ENCODE data around the gene MYRIP.
"Not testable (repeated sequence)": the region's sequence is repeated elsewhere in the genome, so short reads cannot be mapped to it uniquely, and the experiment has no call there.

The MYRIP gene

GRCh38 chr3:40021338-40021737 is 211.9 kb downstream of the MYRIP start:
- in situ Hi-C loops (cut with MboI; ENCODE audit: low sequenced_read_pairs): no loop called here

- in situ Hi-C loops (cut with MboI; ENCODE audit: low sequenced_read_pairs): no loop called here
Measured at GRCh38 chr3:40022297-40022827, 213.0 kb downstream of the MYRIP start.

- in situ Hi-C loops (cut with MboI; ENCODE audit: low sequenced_read_pairs): no loop called here
Measured at GRCh38 chr3:40024526-40024925, 215.1 kb downstream of the MYRIP start.

- in situ Hi-C loops (cut with MboI; ENCODE audit: low sequenced_read_pairs): not testable (repeated sequence)
Measured at GRCh38 chr3:40025892-40026291, 216.5 kb downstream of the MYRIP start.

- in situ Hi-C loops (cut with MboI; ENCODE audit: low sequenced_read_pairs): no loop called here
Measured at GRCh38 chr3:40035177-40035576, 225.8 kb downstream of the MYRIP start.

GRCh38 chr3:40037582-40037981 is 228.2 kb downstream of the MYRIP start:
- in situ Hi-C loops (cut with MboI; ENCODE audit: low sequenced_read_pairs): no loop called here

- in situ Hi-C loops (cut with MboI; ENCODE audit: low sequenced_read_pairs): no loop called here
Measured at GRCh38 chr3:40042752-40043443, 233.5 kb downstream of the MYRIP start.

DNA sequence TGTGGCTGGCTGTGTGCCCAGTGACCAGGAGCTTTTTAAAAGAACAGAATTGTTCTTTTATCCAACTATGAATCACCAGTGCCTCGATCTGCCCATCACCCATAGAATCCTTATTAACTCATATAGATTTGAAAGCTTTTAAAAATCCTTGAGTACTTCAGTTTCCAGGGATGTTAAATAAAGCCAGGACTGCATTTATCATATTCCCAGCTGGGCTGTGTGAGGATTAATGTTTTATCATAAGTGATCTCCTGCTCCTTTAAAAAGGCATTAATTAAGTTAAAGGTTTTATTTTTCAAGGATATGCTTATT is 234.0 kb downstream of the MYRIP start:
- in situ Hi-C loops (cut with MboI; ENCODE audit: low sequenced_read_pairs): no loop called here

- in situ Hi-C loops (cut with MboI; ENCODE audit: low sequenced_read_pairs): no loop called here
Measured at GRCh38 chr3:40044487-40044886, 235.1 kb downstream of the MYRIP start.

- in situ Hi-C loops (cut with MboI; ENCODE audit: low sequenced_read_pairs): no loop called here
Measured at GRCh38 chr3:40045051-40045450, 235.6 kb downstream of the MYRIP start.

GRCh38 chr3:40046149-40046548 is 236.7 kb downstream of the MYRIP start:
- in situ Hi-C loops (cut with MboI; ENCODE audit: low sequenced_read_pairs): no loop called here

DNA sequence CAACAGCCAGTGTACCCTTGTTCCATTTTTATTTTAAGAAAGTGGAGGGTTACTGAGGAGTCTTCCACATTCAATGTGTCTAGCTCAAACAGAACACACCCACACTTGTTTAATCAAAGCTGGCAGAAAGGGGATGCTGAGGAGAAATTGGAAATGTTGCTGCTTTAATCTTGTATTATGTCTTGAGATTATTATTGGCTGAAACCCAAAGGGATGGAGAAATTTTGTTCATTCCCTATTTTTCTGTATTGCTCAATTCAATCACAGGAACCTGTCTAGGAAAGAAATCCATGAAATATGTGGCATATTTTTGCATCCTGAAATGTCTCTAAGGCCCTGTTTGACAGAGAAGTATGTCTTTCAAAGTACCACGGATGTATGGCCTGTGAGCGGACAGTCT is 238.0 kb downstream of the MYRIP start:
- in situ Hi-C loops (cut with MboI; ENCODE audit: low sequenced_read_pairs): no loop called here

DNA sequence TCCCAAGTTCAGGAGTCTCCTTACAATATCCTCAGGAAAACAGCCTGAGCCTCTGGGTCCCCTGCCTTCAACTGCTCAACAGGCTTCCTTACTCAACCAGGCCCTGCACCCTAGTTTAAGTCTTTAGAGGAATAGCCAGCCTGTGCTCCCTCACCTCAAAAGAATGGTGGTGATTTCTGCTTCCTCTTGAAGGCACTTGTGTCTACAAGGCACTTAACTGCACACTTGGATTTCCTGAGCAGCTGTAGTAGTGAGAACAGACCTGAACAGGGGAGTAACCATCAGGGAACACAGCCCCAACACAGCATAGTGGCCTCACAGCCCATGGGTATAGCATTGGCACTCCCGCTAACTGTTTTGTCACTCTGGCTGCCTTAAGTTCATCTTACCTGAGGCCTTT is 244.3 kb downstream of the MYRIP start:
- in situ Hi-C loops (cut with MboI; ENCODE audit: low sequenced_read_pairs): no loop called here

DNA sequence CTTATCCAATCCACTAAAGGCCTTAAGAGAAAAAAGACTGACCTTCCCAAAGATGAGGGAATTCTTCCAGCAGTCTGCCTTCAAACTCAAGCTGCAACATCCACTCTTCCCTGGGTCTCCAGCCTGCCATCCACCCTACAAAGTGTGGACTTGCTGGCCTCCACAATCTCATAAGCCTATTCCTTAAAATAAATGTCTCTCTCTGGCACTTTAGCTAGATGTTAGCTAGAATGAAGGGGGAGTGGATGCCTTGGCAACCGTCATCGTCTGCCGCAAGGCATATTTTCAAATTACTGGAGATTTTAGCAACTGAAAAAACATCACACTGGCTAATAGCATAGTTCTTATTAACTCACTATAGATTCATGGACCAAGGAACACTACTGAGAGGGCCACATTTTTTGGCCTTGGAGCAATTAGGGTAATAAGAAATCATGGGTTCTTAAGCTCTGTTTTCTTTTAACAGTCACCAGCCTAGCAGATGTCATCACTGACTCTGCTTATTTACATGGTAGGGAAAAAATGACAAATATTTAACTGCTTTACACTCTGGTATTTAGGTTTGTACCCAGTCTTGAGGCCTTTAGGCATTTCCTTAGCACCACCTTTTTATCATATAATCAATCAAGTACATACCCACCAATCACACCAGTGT is 245.3 kb downstream of the MYRIP start:
- in situ Hi-C loops (cut with MboI; ENCODE audit: low sequenced_read_pairs): no loop called here

- in situ Hi-C loops (cut with MboI; ENCODE audit: low sequenced_read_pairs): no loop called here
Measured at GRCh38 chr3:40055361-40055760, 246.0 kb downstream of the MYRIP start.

DNA sequence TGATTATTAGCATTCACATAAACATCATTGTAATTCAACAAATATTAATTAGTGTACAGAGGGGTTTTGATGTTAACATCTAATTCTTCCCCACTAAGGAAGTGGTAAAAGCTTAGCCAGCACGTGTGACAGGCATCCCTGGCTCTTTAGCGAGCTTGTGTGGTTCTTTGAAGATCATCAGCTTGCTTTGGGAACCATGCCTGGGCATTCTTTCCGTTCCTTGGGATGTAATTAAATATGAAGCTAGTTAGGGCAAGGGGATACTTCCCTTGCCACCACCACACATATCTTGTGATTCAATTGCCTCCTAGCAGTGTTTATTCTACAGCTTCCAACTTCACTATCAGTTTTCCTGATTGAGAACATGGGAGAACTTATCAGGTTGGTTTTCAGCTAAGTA is 246.5 kb downstream of the MYRIP start:
- in situ Hi-C loops (cut with MboI; ENCODE audit: low sequenced_read_pairs): no loop called here

DNA sequence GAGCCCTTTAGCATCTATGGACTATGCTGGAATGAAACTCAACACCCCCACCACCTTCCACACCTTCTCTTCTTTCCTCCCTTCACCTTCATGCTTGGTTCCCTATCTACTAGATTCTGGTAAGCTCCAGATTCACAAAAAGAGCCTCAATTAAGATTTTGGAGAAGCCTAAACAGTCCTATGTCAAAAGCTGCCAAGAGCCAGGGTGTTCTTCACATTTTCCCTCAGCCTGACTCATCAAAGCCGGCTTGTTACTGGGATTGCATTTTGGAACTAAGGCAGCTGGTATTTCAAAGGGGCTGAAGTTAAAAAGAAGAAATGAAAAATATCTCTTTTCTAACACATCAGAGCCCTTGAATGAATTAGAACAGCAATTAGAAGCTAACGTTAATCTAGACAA is 247.7 kb downstream of the MYRIP start:
- in situ Hi-C loops (cut with MboI; ENCODE audit: low sequenced_read_pairs): no loop called here

- in situ Hi-C loops (cut with MboI; ENCODE audit: low sequenced_read_pairs): no loop called here
Measured at GRCh38 chr3:40057786-40058185, 248.4 kb downstream of the MYRIP start.

DNA sequence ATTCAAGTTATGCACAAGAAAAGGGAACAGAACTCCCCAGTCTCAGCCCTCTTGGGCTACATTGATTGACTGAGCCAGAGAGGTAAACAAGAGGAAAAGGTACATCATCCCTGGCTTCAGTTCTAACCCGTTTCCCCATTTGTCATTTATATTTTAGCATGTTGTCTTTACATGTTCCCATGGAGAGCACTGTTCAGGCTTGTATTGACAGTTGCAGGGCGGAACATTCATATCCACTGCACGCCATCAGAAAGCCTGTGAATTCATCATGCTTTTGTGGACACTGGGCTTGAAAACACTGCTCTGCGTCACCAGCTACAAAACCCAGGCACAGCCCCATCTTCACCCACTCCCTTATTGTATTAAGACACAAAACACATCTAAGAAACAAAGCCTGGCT is 259.2 kb downstream of the MYRIP start:
- in situ Hi-C loops (cut with MboI; ENCODE audit: low sequenced_read_pairs): no loop called here

DNA sequence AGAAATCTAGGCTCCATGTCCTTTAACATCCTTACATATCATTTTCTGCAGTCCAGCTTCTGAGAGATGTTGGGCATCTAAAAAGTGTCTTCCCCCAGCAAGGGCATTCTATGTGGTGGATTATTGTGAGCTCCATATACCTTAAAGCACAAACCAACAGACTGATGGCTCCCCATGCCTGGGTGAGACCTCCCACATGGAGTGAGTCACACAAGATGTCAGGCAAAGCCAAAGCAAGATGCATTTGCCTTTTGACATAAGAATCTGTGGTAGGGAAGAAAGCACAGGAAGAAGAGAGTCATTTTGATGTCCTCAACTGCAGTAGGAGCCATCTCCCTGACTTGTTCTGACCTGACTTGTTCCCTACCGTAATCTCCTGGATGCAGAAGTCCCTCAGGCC is 261.4 kb downstream of the MYRIP start:
- in situ Hi-C loops (cut with MboI; ENCODE audit: low sequenced_read_pairs): no loop called here

DNA sequence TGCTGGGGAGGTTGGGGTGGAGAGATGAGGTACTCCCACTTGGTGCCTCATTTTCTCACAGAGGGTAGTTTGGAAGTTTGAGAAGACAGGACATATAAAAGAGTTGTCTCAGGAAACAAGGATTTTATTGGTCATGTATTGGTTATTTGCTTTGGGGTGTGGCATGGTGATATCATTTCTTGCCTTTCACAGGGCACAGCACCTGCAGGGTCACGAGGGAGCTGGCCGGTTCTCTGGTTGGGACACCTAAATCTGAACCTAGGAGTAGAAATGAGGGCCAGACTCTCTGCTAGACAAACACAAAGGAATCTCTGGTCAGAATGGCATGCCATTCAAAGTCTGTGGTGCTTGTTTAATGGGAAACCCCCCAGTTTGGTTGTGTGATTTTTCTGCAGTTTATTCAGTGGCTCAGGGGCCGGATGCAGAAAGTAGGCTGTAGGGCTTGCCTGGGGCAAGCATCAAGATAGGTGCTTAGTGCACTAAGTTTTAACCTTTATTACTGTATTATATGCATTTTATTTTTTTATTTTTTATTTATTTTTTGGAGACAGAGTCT is 262.4 kb downstream of the MYRIP start:
- in situ Hi-C loops (cut with MboI; ENCODE audit: low sequenced_read_pairs): no loop called here

DNA sequence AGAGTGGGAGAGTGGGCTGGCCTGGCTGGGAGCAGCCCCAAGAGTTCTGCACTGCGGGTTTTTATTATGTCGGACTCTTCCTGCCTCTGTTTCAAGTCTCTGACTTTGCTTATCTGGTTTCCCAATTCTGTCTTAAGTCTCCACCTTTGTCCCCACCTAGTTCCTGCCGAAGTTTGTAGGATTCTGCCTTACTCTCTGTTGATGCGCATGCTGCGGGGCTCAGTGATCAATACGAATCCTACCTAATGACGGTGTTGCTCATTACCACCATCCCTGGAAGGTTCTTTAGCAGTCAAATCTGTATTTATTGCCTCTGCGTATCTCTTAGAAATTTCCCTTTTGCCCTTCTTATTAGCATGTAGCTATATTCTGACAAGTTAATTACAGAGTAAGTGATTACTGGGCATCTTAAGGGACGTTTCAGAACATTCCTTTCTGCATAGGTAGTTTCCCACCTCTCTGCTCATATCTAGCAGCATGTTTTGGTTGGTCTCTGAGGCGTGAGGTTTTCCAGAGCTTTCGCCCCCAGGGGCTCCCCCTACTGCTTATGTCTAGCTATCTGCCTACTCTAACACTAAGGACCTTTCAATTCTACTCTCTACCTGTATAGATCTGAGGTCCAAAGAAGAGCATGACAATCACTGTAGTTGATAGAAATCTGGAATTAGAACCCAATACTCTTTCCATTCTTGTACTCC is 264.1 kb downstream of the MYRIP start:
- in situ Hi-C loops (cut with MboI; ENCODE audit: low sequenced_read_pairs): no loop called here
